ENCODE measurements around the gene TATDN2. TPM values are rescaled to one million over a fixed set of nuclear protein-coding genes. Genes with fewer than 3 reads are reported as not detected.

The TATDN2 gene
- polyA plus RNA-seq, 1 of the 3 experiments (the other 2 are of a cell fraction), result 14.7 TPM

DNA sequence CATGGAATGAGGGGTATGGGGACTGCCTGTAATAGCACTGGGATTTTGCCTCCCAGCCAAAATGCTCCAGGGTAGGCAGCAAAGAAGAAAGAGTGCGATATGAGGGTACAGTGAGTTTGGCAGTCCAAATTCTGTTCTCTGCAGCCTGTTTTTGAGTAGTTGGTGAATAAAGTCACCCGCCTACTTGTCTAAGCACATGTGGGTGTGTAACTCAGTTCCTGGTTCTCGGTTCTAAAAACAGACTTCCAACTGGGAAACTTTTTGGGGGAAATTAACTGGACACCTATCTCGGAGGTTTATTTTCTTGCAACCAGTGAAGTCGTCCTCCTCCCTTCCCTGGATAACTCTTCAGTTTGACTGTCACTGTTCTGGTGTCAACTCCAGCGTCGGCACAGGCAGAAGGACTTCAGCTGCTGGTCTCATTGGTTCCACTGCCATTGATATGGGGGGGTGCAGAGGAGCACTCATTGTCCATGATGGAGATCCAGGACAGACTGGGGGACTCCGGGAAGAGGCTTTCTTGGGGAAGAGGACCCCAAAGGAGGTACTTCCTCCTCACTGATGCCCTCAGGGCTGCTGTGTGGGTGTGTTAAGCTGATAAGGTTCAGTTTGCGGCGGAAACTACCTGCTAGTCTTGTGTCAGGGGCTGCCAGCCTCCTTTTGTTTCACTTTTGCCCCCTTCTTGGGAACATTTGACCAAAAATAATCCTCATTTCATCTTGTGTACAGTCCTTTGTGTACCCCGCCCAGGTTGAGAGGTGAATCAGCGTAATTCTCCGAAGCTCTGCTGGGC lies 31.3 kb downstream of the TATDN2 start:
- DNase-seq, result no peak
- H3K79me2 ChIP-seq (ENCODE audit: insufficient read depth), result peaks cover 31% of the 10 kb centered on the region
- H3K4me2 ChIP-seq, result no peak overlapping the region
- ChIA-PET POLR2A (no interaction called here), CTCF (interaction anchor here (1.4 to 2.7 kb wide), 2 partner anchors 10 to 16 kb away, joined by 3 to 13 read pairs; no protein-coding TSS in a partner anchor)
- 97% methylated on average over 11 of the region's 13 CpGs for WGBS (ENCODE audit: low lambda C conversion rate)
- H3F3A ChIP-seq (replicated peaks; ENCODE audit: insufficient read depth), result no peaks in the 10 kb centered on the region
- H3K9ac ChIP-seq, result no peak overlapping the region
- TF ChIP-seq IRF3 (IDR thresholded peaks at IDR 0.05; ENCODE audit: low read depth, low read length) (no peak), EZH2phosphoT487 (IDR thresholded peaks at IDR 0.05; ENCODE audit: borderline replicate concordance, low read depth) (no peak), NFIC (IDR thresholded peaks at IDR 0.05; ENCODE audit: borderline replicate concordance) (no peak), REST (IDR thresholded peaks at IDR 0.05; ENCODE audit: low read depth, low read length) (no peak), FOXJ3 (CRISPR knock-in tag; IDR thresholded peaks at IDR 0.05) (no peak), SIN3A (IDR thresholded peaks at IDR 0.05; ENCODE audit: borderline replicate concordance, low read depth, low read length) (no peak), ZBTB33 (IDR thresholded peaks at IDR 0.05; ENCODE audit: borderline replicate concordance, low read depth) (no peak)
- TF ChIP-seq, protein P1, sequence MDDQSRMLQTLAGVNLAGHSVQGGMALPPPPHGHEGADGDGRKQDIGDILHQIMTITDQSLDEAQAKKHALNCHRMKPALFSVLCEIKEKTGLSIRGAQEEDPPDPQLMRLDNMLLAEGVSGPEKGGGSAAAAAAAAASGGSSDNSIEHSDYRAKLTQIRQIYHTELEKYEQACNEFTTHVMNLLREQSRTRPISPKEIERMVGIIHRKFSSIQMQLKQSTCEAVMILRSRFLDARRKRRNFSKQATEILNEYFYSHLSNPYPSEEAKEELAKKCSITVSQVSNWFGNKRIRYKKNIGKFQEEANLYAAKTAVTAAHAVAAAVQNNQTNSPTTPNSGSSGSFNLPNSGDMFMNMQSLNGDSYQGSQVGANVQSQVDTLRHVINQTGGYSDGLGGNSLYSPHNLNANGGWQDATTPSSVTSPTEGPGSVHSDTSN (IDR thresholded peaks at IDR 0.05), result no peak
- no peak overlapping the region for H3K27ac ChIP-seq (ENCODE audit: low read depth in 2 of 2, low read length in 1 of 2)
- H3K9me3 ChIP-seq, result no peaks in the 10 kb centered on the region
- peaks cover 7% of the 10 kb centered on the region; the same call in 1 of the 2 replicates for H4K20me1 ChIP-seq (ENCODE audit: insufficient read depth)
- H2AFZ ChIP-seq (ENCODE audit: low read depth), result no peak overlapping the region
- H3K4me3 ChIP-seq (ENCODE audit: low read depth in 2 of 2, low read length in 1 of 2), result no peak overlapping the region
- H3K27me3 ChIP-seq (ENCODE audit: insufficient read depth), result no peaks in the 10 kb centered on the region
- no peaks in the 10 kb centered on the region for H3K9me2 ChIP-seq
- peaks cover 28 to 44% of the 10 kb centered on the region in 2 experiments for H3K36me3 ChIP-seq (replicated peaks in 1 of 2; ENCODE audit: control insufficient read depth in 1 of 2, insufficient read depth in 2 of 2, low read length in 1 of 2)
- H3K4me1 ChIP-seq (ENCODE audit: control insufficient read depth in 1 of 2, insufficient read depth in 2 of 2, low read depth in 1 of 2, low read length in 1 of 2), result peaks cover 0 to 21% of the 10 kb centered on the region in 2 experiments; a peak in 1 of 4 replicates

Measured in SK-N-SH (cell line).